SW 1271 (cell line): ENCODE data around the gene PEX10.
"Not testable (repeated sequence)": the region's sequence is repeated elsewhere in the genome, so short reads cannot be mapped to it uniquely, and the experiment has no call there.

Experiments
- DNase-seq, 2 experiments: peaks; one replicate each; lab custom pipeline; 2025; lab: John Stamatoyannopoulos, UW

Gene PEX10

DNA sequence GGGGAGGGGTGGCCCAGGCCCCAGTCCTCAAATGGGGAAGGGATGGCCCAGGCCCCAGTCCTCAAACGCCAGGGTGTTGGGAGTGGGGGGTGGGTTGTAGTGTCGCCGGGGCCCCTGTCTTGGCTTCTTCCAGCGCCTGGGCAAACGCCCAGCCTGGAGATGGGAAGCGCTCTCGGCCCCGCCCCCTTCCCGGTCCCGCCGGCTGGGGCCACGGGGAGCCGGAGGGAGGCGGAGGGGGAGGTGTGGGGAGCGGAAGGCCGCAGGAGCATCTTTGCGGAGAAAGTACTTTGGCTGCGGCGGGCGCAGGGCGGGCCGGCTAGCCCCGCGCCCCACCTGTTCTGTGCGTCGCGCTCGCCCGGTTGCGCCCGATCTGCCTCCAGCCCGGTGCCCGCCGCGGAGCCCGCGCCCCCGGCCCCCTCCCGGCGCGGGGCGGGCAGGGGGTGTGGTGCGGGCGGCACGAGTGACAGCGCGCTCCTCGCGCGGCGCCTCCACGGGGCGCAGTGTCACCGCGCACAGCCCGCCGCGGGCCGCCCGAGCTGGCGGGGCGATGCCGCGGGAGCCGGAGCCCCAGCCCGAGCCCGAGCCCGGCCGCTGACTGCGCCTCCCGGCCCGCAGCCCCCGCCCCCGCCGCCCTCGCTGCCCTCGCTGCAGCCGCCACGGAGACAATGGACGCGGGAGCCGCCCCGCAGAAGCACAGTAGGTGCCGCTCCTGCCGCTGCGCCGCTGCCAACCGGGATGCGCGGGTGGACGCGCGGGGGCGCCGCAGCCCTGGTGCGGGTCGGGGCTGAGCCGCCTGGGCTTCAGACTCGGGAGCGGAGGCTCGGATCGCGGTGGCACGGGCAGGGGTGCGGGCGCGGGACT is 31.1 kb upstream of the PEX10 start:
- no peak for DNase-seq

DNA sequence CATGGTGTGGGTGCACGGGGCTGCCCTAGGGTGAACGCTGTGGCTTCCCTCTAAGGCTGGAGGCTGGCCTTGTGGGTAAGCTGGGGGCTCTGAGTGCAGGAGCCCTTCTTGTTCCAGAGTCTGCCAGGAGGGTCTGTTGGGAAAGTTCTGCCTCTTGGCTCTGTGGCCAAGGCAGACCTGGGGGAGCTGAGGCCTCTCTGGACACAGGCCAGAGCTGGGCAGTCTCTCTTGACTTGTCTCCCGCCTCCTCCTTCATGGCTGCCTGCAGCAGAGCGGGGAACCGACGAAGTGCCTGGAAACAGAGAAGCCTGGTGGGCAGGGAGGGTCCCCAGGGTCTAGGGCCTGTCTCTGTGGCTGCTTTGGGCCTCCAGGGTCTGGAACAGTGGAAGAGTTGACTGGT is 30.3 kb upstream of the PEX10 start:
- DNase-seq: no peak

DNA sequence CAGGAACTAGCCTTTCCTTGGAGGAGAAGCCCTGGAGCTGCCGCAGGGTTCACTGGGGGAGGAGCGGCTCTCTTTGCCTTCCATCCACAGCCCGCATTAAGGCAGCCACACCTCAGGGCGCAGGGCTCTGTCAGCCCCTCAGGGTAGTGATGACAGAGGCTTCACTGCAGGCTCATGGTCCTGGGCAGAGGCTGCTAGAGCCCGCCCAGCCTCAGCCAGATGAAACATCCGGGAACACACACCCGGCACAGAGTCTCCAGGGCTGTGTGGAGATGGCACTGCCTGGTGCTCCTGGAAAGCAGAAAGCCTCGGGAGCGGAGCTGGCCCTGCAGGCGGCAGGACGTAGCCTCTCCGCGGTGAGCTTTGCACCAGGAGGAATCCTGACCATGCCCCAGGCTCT is 29.4 kb upstream of the PEX10 start:
- DNase-seq: no peak

DNA sequence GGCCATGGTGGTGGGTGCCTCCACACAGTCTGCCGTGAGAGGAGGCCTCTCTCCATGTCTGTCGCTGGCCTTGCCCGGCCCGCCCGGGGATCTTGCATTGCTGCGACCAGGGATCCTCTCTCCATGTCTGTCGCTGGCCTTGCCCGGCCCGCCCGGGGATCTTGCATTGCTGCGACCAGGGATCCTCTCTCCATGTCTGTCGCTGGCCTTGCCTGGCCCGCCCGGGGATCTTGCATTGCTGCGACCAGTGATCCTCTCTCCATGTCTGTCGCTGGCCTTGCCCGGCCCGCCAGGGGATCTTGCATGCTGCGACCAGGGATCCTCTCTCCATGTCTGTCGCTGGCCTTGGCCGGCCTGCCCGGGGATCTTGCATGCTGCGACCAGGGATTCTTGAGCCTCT is 28.0 kb upstream of the PEX10 start:
- not testable (repeated sequence) for DNase-seq

DNA sequence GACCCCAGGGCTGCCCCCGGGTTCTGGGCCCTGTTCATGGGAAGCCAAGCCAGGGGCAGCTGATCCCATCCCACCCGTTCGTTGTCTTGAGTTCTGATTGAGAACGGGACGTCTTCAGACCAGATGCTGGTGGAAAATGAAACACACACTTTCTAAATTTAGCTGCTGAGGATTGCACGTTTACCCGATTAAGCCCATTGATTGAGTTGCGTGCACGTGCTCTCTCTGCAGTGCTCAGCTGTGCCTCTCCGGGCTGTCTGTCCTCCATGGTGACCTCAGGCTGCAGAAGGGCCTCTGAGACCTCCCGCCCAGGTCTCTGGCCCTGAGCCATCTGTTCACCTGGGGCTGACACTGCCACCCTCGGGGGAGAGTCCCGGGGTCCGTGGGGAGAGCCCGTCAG is 27.0 kb upstream of the PEX10 start:
- DNase-seq: no peak

DNA sequence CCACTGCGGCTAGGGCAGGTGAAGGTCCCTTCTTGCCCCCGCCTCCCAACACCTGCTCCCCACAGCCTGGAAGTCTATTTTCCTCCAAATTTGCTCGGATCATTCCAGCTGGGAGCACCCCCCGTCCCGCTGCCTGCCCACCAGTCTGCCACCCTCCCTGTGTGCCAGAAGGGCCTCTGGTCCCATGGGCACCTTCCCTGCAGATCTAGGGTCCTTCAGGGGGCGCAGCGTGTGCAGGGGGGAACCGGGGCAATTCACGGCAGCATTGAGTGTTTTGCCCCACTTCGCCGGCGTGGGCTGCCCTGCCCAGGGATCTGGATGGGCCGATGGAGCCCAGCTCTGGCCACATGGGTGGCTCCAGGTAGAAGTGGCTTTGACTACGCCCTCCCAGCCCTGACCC is 26.3 kb upstream of the PEX10 start:
- no peak for DNase-seq

DNA sequence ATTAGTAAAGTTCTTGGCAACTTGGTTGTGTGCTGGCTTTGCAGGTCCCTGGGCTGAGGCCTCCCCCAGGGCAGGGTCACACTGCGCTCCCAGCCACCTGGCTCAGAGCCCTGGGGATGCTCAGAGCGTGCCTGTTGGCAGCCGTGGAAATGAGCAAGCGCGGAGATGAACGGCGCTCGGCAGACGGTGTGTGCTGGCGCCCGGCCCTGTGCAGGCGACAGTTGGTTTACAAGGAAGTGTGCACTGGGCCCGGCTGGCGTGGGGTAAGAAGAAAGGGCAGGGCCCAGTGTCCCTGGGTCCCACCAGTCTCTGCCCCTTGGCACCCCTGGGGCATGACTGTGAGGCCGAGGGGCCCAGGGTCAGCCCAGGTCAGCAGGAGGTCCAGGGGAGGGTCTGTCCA is 25.7 kb upstream of the PEX10 start:
- no peak for DNase-seq

DNA sequence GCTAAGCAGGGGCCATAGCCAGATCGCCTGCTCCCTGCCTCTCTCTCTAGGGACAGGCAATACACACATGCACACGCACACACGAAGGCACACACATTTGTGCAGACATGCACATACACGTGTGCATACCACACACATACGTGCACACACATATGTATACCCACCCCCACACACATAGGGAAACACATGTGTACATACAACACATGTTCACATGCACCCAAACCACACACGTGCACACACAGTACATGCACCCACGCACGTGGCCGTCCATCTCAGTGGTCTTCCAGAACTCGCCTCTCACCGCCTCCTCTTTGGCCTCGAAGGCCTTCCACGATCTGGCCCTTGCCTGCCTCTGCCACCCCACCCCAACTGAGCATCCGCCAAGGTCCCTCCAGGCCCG is 25.3 kb upstream of the PEX10 start:
- DNase-seq: no peak

DNA sequence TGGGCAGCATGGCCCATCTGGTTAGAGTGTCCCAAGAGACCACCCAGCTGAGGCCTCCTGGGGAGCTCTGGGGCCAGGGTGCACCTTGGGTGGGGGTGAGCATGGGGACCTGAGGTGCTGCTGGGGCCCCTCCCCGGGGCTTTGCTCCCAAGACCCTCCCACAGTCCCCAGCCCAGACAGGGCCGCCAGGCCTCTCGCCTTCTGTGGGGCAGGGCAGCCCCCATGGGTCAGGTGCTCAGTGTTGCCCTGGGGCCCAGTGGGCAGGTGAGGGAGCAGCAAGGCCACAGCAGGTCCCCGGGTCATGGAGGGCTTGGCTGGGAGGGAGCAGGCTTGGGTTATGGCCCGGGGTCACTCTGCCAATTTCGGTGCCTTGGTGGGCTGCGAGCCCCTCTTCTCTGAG is 24.5 kb upstream of the PEX10 start:
- DNase-seq: no peak

DNA sequence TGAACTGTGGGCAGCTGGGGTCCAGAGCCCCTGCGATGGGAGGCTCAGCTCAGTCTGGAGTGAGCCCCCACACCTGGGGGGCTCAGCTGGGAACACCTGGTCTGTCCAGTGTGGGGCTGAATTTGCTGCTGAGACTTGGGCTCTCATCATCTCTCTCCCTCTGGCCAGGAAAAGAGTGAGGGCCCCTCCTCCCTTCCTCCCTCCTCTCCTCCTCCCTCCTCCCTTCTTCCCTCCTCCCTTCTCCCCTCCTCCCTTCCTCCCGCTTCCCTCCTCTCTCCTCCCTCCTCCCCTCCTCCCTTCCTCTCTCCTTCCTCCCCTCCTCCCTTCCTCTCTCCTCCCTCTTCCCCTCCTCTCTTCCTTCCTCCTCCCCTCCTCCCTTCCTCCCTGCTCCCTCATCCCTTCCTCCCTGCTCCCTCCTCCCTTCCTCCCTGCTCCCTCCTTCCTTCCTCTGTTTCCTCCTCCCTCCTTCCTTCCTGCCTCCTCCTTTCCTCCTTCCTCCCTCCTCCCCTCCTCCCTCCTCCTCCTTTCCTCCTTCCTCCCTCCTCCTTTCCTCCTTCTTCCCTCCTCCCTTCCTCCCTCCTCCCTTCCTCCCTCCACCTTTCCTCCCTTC is 23.5 kb upstream of the PEX10 start:
- DNase-seq: no peak

DNA sequence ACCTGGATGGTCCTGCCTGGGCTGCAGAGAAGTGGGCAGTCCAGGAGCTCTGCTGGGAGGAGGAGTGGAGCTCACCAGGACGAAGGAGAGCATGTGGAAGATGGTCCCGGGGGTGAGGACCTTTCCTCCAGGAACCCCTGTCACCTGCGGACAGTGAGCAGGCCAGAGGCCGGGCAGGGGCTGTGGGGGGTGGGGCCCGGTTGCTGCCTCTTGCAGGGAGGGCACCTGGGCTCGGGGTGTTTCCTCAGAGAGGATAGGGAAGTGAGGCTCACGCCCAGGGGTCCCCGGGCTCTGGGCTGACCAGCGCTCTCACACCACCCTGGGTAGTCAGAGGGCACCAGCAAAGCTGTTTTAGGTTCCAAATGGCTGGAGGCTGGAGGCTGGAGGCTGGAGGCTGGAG is 22.7 kb upstream of the PEX10 start:
- no peak for DNase-seq

DNA sequence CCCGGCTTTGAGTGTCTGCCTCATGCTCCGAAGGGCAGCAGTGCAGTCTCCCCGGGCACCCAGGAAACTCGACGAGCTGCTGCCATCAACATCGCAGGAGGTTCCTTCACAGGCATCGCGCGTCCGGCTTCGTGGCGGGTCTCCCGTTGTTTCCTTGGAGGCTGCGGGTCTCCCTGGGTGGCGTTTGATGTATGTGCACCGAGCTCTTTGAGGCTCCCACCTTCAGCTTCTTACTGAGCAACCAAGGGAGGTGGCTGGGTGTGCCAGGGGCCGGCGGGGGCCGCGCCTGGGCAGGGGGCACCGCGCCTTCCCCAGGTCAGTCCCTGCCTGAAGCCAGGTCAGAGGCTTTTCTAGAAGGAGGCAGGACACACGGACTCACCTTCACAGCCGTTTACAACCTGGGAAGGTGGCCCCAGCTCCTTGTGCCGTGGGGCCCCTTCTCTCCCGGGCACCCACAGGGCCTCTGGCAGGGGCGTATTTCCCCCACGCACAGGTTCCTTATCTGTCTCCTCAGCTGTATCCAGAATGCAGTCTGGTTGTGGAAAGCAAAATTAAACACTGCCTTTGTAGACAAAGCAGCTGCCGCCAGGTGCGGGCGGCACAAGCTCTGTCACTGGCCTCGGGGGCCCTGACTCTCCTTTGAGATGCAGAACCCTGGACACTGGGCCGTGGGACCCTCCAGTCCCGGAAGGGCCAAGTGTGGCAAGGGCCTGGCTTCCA is 21.7 kb upstream of the PEX10 start:
- DNase-seq: no peak

DNA sequence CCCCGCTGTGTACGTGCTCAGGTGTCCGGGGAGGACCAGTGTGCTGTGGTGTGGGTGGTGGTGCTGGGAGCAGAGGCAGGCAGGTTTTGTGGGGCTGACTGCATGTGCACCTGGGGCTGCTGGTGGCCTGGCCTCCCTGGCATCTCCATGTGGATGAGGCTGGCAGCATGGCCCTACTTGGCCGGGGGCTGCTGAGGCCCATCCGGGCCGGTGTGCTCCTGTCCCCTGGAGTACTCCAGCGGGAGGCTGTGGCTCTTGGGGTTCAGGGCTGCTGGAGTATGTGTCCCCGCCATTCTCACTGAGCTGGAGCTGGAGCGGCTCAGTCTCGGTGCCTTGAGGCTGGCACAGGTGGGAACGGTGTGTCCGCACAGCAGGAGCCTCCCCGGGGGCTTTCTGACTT is 20.8 kb upstream of the PEX10 start:
- no peak for DNase-seq

DNA sequence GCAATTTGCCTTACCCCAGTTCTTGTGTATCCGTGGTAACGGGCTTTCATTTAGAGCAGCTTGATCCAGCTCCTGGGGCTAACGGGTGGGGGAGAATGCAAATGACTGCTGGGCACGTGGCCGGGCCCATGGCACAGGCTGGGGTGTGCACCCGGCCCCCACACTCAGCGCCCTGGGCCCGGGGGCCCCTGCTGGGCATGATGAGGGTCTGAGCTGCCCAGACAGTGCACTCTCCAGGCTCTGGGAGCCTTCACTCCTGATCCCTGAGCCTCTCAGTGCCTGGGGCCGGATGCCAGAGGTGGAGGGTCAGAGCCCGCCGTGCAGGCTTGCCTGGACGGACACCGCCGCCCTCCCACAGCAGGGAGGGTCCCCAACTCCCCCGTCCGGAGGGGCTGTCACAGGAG is 20.1 kb upstream of the PEX10 start:
- no peak for DNase-seq

DNA sequence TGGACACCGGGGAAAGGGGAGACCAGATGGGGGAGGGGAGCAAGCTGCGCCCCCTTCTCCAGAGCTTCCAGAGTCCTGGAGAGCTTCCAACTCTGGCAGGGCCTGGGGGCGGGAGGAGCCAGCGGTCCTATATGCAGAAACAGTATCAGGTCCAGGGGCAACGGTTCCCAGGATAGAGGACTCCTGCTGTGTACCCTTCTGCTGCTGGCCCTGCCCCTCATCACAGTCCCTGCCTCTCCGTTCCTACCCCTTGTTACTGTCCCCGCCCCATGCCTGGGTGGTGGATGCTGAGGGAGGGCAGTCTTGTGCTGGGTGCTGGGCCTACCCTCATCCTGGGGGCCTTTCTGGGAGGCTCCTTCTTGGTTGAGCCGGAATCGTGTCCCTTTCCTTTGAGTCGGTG is 19.2 kb upstream of the PEX10 start:
- no peak for DNase-seq

DNA sequence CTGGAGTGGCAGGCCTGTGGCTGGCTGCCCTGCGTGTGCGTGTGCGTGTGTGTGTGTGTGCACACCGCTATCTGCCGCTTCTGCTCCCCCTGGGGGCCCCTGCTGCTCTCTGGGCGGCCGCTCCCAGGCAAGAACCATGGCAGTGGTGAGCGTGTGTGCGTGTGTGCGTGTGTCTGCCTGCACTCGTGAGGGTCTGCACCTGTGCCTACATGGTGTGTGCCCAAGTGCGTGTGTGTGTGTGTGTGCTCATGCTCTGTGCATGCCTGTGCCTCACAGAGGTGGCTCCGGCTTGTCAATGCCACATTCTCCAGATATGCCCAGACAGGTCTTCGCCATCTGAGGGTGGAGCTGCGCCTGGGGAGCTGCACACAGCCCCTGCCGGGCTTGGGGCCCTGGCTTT is 18.7 kb upstream of the PEX10 start:
- DNase-seq: no peak

DNA sequence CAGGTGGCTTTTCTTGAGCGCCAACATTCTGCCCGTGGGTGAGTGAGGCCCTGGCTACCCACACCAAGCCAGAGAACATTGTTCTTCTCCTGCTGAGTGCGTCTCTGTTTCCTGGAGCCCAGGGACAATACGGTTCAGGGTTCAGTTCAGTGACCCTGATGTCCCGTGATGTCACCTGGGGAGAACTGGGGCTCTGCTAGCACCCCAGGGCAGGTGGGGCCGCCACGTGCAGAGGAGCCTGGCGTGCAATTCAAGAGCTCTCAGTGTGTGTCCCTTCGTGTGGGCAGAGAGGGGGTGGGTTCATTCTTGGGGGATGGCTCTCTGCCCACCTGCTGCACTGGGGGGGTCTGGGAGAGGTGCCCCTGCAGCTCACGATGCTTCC is 18.2 kb upstream of the PEX10 start:
- no peak for DNase-seq

DNA sequence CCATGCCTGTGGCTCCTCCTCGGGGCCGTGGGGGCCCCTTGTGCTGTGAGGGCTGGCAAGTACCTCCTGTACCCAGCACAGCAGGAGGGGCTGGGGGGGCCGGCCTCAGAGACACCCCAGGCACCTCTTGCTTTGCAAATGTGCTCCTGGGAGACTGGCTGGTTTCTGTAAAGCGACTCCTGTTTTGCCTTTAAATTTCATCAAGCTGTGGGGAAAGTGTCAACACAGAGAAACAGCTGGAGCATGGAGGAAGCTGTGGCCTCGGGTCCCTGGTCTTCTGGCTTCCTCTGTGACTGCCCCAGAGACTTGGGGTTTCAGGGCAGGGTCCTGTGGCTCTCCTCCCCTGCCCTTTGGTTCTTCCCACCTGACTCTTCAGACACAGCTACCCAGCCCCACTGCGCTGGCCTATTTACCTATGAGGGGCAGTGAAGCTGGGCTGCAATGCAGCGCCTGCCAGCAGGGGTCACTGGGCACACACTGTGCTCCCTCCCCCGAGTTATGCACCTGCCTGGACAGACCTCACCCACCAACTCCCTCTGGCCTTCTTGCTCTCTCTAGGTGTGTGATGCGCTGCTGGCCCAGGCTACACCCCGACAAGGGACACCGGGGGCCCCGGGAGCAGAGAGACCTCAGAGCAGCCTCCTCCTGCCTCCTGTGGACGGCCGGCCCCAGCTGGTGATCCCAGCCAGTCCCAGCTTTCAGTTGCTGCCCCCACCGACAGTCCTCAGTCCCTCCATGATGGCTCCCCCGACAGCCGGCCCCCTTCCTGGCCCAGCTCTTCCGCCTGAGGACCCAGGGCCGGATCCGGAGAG is 17.6 kb upstream of the PEX10 start:
- DNase-seq: no peak

DNA sequence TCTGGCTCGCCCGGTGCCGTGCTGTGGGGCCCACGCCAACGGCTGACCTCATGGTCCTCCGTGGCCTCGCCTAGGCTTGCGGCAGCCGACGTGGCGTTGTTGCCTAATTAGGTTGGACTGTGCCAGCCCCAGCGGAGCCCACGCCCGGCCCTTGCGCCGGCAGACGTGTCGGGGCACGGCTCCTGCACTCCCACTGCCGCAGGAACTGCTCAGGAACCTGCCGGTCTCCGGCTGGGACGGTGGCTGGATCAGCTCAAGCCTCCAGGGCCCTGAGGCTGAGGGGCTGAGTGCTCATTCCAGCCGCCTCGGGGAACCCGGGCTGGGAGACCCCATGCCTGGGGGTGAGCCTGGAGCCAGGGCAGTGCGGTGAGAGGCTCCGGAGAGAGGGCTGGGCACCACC is 16.1 kb upstream of the PEX10 start:
- no peak for DNase-seq

DNA sequence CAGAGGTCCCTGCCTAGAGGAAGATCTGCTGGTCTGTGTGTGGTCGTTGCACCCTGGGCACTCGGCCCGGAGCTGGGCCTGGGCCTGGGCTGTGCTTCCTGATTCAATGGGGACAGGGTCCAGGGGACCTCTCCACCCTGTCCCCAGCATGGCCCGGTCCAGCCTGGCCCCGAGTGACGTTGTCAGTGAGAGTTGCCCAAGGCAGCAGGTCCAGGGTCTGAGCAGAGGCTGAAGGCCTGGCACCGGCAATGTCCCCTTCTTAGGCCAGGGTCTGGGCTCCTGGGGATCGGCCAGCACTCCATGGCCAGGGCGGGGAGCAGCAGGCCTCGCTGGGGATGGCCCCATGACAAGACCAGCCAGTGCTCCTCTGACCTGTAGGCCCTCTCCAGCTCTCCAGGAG is 15.6 kb upstream of the PEX10 start:
- DNase-seq: no peak

DNA sequence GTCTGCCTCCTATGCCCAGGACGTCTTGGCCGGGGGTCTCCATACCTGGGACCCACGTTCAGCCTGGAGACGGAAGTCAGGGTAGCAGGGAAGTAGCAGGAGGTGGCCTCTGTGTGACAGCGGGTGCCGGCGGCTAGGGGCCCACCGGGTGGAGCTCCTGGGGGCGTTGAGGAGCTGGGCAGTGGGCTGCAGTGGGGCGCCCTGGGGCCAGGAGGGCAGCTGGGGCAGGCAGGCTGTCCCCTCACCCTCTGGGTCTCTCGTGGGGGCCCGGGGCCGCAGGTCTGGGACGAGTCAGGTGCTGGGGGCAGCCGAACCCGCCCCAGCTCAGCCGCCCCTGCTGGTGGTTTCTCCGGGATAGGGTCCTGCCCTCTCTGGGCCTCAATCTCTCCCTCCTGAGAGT is 14.7 kb upstream of the PEX10 start:
- DNase-seq: no peak

DNA sequence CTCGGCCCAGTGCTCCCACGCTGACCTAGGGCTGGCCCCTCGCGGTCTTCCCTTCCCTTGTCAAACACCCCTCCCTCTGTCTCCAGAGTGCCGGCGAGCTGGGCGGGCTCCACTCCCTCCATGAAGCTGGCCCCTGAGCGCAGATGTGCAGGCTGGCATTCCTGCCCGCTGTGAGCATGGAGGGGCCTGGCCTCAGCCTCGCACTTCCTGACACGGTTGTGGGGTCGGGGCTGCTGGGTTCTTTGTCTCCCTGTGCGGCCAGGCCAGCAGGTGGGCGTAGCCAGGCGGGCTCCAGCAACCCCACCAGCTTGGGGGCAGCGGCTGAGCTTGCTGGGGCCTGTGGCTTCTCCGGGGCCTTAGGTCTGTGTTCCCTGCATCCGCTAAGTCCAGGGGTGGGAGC is 14.2 kb upstream of the PEX10 start:
- no peak for DNase-seq

DNA sequence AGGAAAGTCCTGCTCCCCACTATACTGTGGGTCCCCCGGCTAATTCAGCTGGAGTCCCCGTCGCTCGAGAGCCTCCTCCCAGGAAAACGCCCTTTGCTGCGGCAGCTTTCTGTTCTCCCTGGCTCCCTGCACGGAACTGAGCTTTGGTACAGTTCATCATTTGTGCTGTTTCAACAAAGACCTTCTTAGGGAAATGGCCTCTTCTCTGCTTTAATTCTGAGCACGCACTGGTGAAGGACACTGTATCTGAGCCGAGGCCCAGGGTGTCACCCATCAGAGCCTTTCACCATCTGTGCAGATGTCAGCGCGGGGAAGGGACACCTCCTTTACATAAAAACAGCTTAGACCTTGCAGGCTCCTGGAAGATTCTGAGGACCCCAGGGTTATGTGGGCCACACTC is 13.5 kb upstream of the PEX10 start:
- no peak for DNase-seq
